Right lobe of liver (tissue), 6 donors: ENCODE results near the gene MAP1LC3B. TPM values are rescaled to one million over a fixed set of nuclear protein-coding genes. Genes with fewer than 3 reads are reported as not detected.
"Not testable (repeated sequence)": the region's sequence is repeated elsewhere in the genome, so short reads cannot be mapped to it uniquely, and the experiment has no call there.

Experiments
- ATAC-seq, 4 donors: fragments of 200-7000 bp; cut with Tn5 transposase; one replicate each; pipeline ENCODE4 v1.9.1; 2020; ENCODE audit warnings: mild to moderate bottlenecking in 4 of 4, moderate library complexity in 4 of 4
- DNase-seq, 3 donors: peaks; one replicate each; pipeline ENCODE4 v3.0.0-alpha.2; 2020
- H3K27ac ChIP-seq, 3 donors: fragments of 200-600 bp; one replicate each; pipeline ENCODE4 v1.8.0; 2022
- H3K27me3 ChIP-seq, 2 donors: fragments of 200-600 bp; one replicate each; pipeline ENCODE4 v1.8.0; 2022
- H3K36me3 ChIP-seq, 4 donors: fragments of 200-600 bp; sonication (generic) in 1 of 4; one replicate each; pipeline versions ENCODE4 v1.5.1 to v1.8.0; 2017 to 2022; ENCODE audit warnings: control low read depth in 1 of 4
- H3K4me1 ChIP-seq, 4 donors: fragments of 200-600 bp; sonication (generic) in 1 of 4; one replicate each; pipeline versions ENCODE4 v1.5.1 to v1.8.0; 2017 to 2022; ENCODE audit warnings: control low read depth in 1 of 4
- H3K4me3 ChIP-seq, 3 donors: fragments of 200-600 bp; one replicate each; pipeline ENCODE4 v1.8.0; 2022
- H3K9me3 ChIP-seq, 4 donors: fragments of 200-600 bp; sonication (generic) in 1 of 4; one replicate each; pipeline versions ENCODE4 v1.5.1 to v1.8.0; 2017 to 2022; ENCODE audit warnings: control low read depth in 1 of 4
- CTCF ChIP-seq, 4 donors: fragments of 200-600 bp in 3 of 4; fragments of 450-650 bp in 1 of 4; IDR thresholded peaks; one replicate each; pipeline versions ENCODE4 v1.5.1 to v1.8.0; 2016 to 2022; ENCODE audit warnings: antibody characterized with exemption in 4 of 4, mild to moderate bottlenecking in 2 of 4
- POLR2A ChIP-seq: fragments of 450-650 bp; IDR thresholded peaks from one replicate; pipeline ENCODE4 v1.6.1; 2017; ENCODE audit warnings: antibody characterized with exemption, mild to moderate bottlenecking
- WGBS: methylation state at CpG from one replicate; pipeline ENCODE4 v1.1.6; 2018; ENCODE audit warnings: low coverage, low lambda C conversion rate; ENCODE audit not compliant: insufficient coverage; ENCODE audit errors: missing lambda C conversion rate; 5-methylcytosine and 5-hydroxymethylcytosine counted together
- intact Hi-C, 2 donors: fragments of 100-400 bp; cut with DNase I; formaldehyde crosslinking; loops; one replicate each; pipeline versions ENCODE4 v1.11.2 to v1.14.1; 2022
- total RNA-seq, 6 experiments: library from RNA; depleted of rRNA in 2 of 6; stranded (reverse); fragments of >200 nt in 2 of 6; fragmentation: NEBNext Ultra II Directional in 3 of 6; extraction: Animal tissue kit (Norgen Biotek cat#: 25700) in 3 of 6; gene quantifications; one replicate each; pipeline versions ENCODE4 v1.1.0 to v1.2.4, GENCODE V29; 2016 to 2023
- donor health status: DM: no; HTN: yes; CAD: no.
- donor health status: DM: no; HTN: no; CAD: no.
- donor health status: DM: no; HTN: no; CAD: no.
- donor health status: DM: no; HTN: yes; CAD: no.
- donor health status: DM: no; HTN: yes; CAD: no.

Gene MAP1LC3B
- total RNA-seq, 6 experiments from 2014 or later: 16.5 to 48.8 (median 25.6) TPM

GRCh38 chr16:87358696-87359095 lies 33.4 kb upstream of the MAP1LC3B start:
- no peak for DNase-seq
- Histone ChIP-seq H3K36me3 (peaks cover 0 to 48% (median 18%) of the 10 kb centered on the region in 4 donors), H3K9me3 (no peaks in the 10 kb centered on the region), H3K27me3 (no peaks in the 10 kb centered on the region), H3K4me3 (no peak overlapping the region), H3K27ac (no peak overlapping the region), H3K4me1 (peaks cover 0 to 7% (median 0%) of the 10 kb centered on the region in 4 donors)
- WGBS: 64% methylated on average over 2 of the region's 9 CpGs
- no peak for ATAC-seq
- TF ChIP-seq CTCF (IDR thresholded peaks at IDR 0.05) (no peak), POLR2A (no peak)
- intact Hi-C loops: no loop called here

GRCh38 chr16:87359121-87359520 lies 33.0 kb upstream of the MAP1LC3B start:
- ATAC-seq: no peak
- DNase-seq: no peak
- WGBS: 94% methylated on average over 6 of the region's 7 CpGs
- TF ChIP-seq CTCF (IDR thresholded peaks at IDR 0.05): no peak
- TF ChIP-seq POLR2A: no peak
- Histone ChIP-seq H3K9me3 (no peaks in the 10 kb centered on the region), H3K4me1 (peaks cover 0 to 11% (median 0%) of the 10 kb centered on the region in 4 donors), H3K36me3 (peaks cover 0 to 48% (median 18%) of the 10 kb centered on the region in 4 donors), H3K4me3 (no peak overlapping the region), H3K27me3 (no peaks in the 10 kb centered on the region), H3K27ac (no peak overlapping the region)
- intact Hi-C loops: no loop called here

- Histone ChIP-seq H3K4me1 (peaks cover 0 to 18% (median 0%) of the 10 kb centered on the region in 4 donors), H3K9me3 (no peaks in the 10 kb centered on the region), H3K27me3 (no peaks in the 10 kb centered on the region), H3K36me3 (peaks cover 0 to 48% (median 18%) of the 10 kb centered on the region in 4 donors), H3K27ac (no peak overlapping the region), H3K4me3 (no peak overlapping the region)
- intact Hi-C loops: no loop called here
- DNase-seq (no peak), ATAC-seq (no peak)
- TF ChIP-seq POLR2A (no peak), CTCF (IDR thresholded peaks at IDR 0.05) (no peak)
- WGBS: 97% methylated on average over 12 of the region's 16 CpGs
Measured at GRCh38 chr16:87360862-87361610, 31.1 kb upstream of the MAP1LC3B start.

GRCh38 chr16:87361916-87362619 lies 30.1 kb upstream of the MAP1LC3B start:
- Histone ChIP-seq H3K36me3 (peaks cover 0 to 48% (median 18%) of the 10 kb centered on the region in 4 donors), H3K4me1 (peaks cover 0 to 18% (median 0%) of the 10 kb centered on the region in 4 donors), H3K27ac (no peak overlapping the region), H3K9me3 (no peaks in the 10 kb centered on the region), H3K27me3 (no peaks in the 10 kb centered on the region), H3K4me3 (no peak overlapping the region)
- DNase-seq (no peak), ATAC-seq (no peak)
- TF ChIP-seq POLR2A (no peak), CTCF (IDR thresholded peaks at IDR 0.05) (no peak)
- 94% methylated on average over 4 of the region's 8 CpGs for WGBS
- intact Hi-C loops: no loop called here

- Histone ChIP-seq H3K4me1 (peaks cover 0 to 18% (median 0%) of the 10 kb centered on the region in 4 donors), H3K36me3 (peaks cover 0 to 41% (median 16%) of the 10 kb centered on the region in 4 donors)
- H3K4me3 ChIP-seq, H3K27ac ChIP-seq, DNase-seq, H3K9me3 ChIP-seq, intact Hi-C loops, ATAC-seq, H3K27me3 ChIP-seq: not testable (repeated sequence)
- WGBS: 95% methylated on average over 7 of the region's 13 CpGs
Measured at GRCh38 chr16:87362828-87363559, 29.1 kb upstream of the MAP1LC3B start.
